Uterus (tissue), 4 donors: ENCODE data around the gene CLDN16. TPM values are rescaled to one million over a fixed set of nuclear protein-coding genes. Genes with fewer than 3 reads are reported as not detected.
A peak's percentile ranks its signal among the peaks of the same experiment; 100 is the strongest.

Experiments used
- DNase-seq, 2 donors: peaks; one replicate each; pipeline ENCODE4 v3.0.0-alpha.2; 2019 to 2020
- H3K27ac ChIP-seq, 2 donors: fragments of 200-600 bp; sonication (generic); 1 replicate in 1 of 2; 2 replicates in 1 of 2; pipeline ENCODE4 v1.5.1; 2016 to 2018
- H3K27me3 ChIP-seq, 2 donors: fragments of 200-600 bp; sonication (generic); one replicate each; pipeline ENCODE4 v1.5.1; 2018 to 2019; ENCODE audit warnings: control low read depth in 1 of 2
- H3K36me3 ChIP-seq, 2 donors: fragments of 200-600 bp; sonication (generic); one replicate each; pipeline ENCODE4 v1.5.1; 2019; ENCODE audit warnings: control low read depth in 1 of 2
- H3K4me1 ChIP-seq, 2 donors: fragments of 200-600 bp; sonication (generic); one replicate each; pipeline ENCODE4 v1.5.1; 2018 to 2019; ENCODE audit warnings: control low read depth in 1 of 2
- H3K4me3 ChIP-seq, 2 donors: fragments of 200-600 bp; sonication (generic); 1 replicate in 1 of 2; 2 replicates in 1 of 2; pipeline ENCODE4 v1.5.1; 2018 to 2019; ENCODE audit warnings: mild to moderate bottlenecking in 1 of 2
- H3K9me3 ChIP-seq, 2 donors: fragments of 200-600 bp; sonication (generic); one replicate each; pipeline ENCODE4 v1.5.1; 2019; ENCODE audit warnings: control low read depth in 1 of 2
- CTCF ChIP-seq, 4 experiments: fragments of 200-600 bp in 2 of 4; fragments of 450-650 bp in 2 of 4; sonication (generic) in 2 of 4; IDR thresholded peaks; one replicate each; pipeline ENCODE4 v1.5.1; 2016 to 2019; ENCODE audit warnings: antibody characterized with exemption in 4 of 4, mild to moderate bottlenecking in 2 of 4, moderate library complexity in 1 of 4
- POLR2A ChIP-seq, 2 donors: fragments of 450-650 bp; IDR thresholded peaks; one replicate each; pipeline ENCODE4 v1.6.1; 2016; ENCODE audit warnings: antibody characterized with exemption in 2 of 2, mild to moderate bottlenecking in 1 of 2, moderate library complexity in 1 of 2
- intact Hi-C: fragments of 100-400 bp; cut with DNase I; formaldehyde crosslinking; loops from one replicate; pipeline ENCODE4 v1.15.1; 2023; ENCODE audit warnings: low total_unique reads
- total RNA-seq, 4 donors: library from RNA; depleted of rRNA in 3 of 4; stranded (reverse); fragments of >200 nt in 3 of 4; gene quantifications; one replicate each; pipeline versions ENCODE4 v1.1.0 to v1.2.4, GENCODE V29; 2014 to 2023
- donor health status: DM: yes; HTN: yes; CAD: no.

The CLDN16 gene
- total RNA-seq, 4 donors from 2014 or later = 0.07 to 0.58 TPM; not detected in 2

GRCh38 chr3:190424108-190424477 is 36.1 kb downstream of the CLDN16 start:
- TF ChIP-seq CTCF (IDR thresholded peaks at IDR 0.05) = no peak
- Histone ChIP-seq H3K27ac (no peak overlapping the region), H3K4me3 (no peak overlapping the region), H3K36me3 (no peaks in the 10 kb centered on the region), H3K4me1 (no peaks in the 10 kb centered on the region), H3K9me3 (no peaks in the 10 kb centered on the region), H3K27me3 (no peaks in the 10 kb centered on the region)
- no peak for DNase-seq
- intact Hi-C loops = no loop called here

DNA sequence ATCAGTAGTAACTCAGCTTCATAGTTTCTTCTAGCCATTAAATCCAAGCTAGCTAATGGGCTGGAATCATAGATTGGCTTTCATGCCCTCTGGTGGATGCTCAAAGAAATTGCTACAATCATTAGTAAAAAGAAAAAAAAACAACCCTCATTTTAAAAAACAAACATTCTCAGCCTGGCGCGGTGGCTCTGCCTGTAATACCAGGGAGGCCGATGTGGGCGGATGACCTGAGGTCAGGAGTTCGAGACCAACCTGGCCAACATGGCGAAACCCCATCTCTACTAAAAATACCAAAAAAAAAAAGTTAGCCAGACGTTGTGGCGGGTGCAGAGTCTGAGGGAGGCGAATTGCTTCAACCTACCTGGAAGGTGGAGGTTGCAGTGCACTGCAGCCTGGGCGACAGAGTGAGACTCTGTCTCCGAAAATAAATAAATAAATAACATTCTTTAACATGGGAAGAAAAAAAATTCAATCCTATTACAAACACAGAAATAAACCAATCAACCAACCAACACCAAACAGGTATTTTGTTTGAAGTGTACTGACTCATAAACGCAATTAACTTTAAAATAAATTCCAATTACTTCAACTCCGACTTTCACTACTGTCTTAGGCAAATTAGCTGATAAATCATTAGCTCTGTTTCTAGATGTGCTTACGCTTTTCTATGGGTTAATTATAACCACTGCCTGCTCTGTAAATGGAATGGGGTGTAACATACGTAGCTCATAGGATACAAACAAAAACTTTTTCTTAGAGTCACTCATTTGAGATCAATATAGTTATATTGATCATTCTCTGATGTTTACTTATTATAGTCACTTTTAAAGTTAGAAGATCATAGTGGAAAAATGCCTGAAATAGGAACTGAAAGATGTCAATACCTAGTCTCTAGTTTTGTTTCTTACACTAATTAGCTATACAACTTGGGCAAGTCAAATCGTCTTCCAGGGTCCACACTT is 36.8 kb downstream of the CLDN16 start:
- Histone ChIP-seq H3K4me3 (no peak overlapping the region), H3K27me3 (no peaks in the 10 kb centered on the region), H3K4me1 (no peaks in the 10 kb centered on the region), H3K27ac (peak overlapping the region in 1 of 2 donors; percentile 49), H3K36me3 (no peaks in the 10 kb centered on the region), H3K9me3 (no peaks in the 10 kb centered on the region)
- peak; percentile 39 to 54 for DNase-seq
- TF ChIP-seq POLR2A (IDR thresholded peaks at IDR 0.05) (no peak), CTCF (IDR thresholded peaks at IDR 0.05) (peak; percentile 51 to 65 (median 58))
- intact Hi-C loops = no loop called here

GRCh38 chr3:190425833-190426232 is 37.9 kb downstream of the CLDN16 start:
- TF ChIP-seq CTCF (IDR thresholded peaks at IDR 0.05) (no peak), POLR2A (IDR thresholded peaks at IDR 0.05) (no peak)
- Histone ChIP-seq H3K27me3 (no peaks in the 10 kb centered on the region), H3K9me3 (no peaks in the 10 kb centered on the region), H3K4me1 (no peaks in the 10 kb centered on the region), H3K4me3 (no peak overlapping the region), H3K36me3 (no peaks in the 10 kb centered on the region), H3K27ac (no peak overlapping the region)
- intact Hi-C loops = no loop called here
- DNase-seq = no peak

DNA sequence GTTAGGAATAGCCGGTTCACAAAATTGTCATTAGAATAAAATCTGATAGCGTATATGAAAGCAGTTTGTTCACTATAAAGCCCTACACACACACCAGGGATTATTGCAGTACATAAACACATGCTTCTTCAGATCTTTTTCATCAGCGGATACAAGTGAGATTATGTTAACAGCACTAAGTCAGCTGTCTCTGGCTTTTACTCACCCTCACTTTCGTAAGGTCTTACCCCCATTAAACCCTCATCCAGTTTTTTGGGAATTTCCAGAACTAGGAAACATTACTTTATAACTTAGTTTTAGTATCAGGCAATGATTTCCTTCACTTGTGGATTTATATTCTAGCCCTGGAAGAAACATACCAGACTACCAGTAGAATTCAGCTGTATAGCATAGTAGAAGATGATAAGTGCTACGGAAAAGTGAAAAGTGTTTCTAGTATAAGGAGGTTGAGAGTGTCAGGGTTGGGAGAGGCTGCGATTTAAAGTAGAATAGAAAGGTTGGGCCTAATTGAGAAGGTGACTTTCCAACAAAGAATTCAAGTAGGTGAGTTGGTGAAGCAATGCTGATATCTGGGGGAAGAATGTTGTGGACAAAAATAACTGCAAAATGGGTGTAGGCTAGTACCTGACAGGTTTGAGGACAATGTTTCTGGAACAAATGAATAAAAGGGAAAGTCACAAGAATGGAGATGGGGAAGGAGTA is 39.0 kb downstream of the CLDN16 start:
- Histone ChIP-seq H3K4me3 (no peak overlapping the region), H3K9me3 (no peaks in the 10 kb centered on the region), H3K4me1 (no peaks in the 10 kb centered on the region), H3K27me3 (no peaks in the 10 kb centered on the region), H3K27ac (no peak overlapping the region), H3K36me3 (no peaks in the 10 kb centered on the region)
- intact Hi-C loops = no loop called here
- TF ChIP-seq POLR2A (IDR thresholded peaks at IDR 0.05) (no peak), CTCF (IDR thresholded peaks at IDR 0.05) (no peak)
- DNase-seq = no peak

GRCh38 chr3:190429681-190430080 is 41.7 kb downstream of the CLDN16 start:
- no peak overlapping the region for H3K4me3 ChIP-seq

More at GRCh38 chr3:190429681-190430080, 41.7 kb downstream of the CLDN16 start:
- Histone ChIP-seq H3K27me3 (no peaks in the 10 kb centered on the region), H3K27ac (no peak overlapping the region), H3K36me3 (no peaks in the 10 kb centered on the region), H3K9me3 (no peaks in the 10 kb centered on the region), H3K4me1 (no peaks in the 10 kb centered on the region)
- no peak for TF ChIP-seq CTCF (IDR thresholded peaks at IDR 0.05)
- TF ChIP-seq POLR2A (IDR thresholded peaks at IDR 0.05) = no peak
- no peak for DNase-seq
- intact Hi-C loops = no loop called here
